ENCODE results near the gene KDM2B. TPM values are rescaled to one million over a fixed set of nuclear protein-coding genes. Genes with fewer than 3 reads are reported as not detected.

The KDM2B gene
- polyA plus RNA-seq, 1 of the 3 experiments (the other 2 are of a cell fraction) = 11.5 TPM

DNA sequence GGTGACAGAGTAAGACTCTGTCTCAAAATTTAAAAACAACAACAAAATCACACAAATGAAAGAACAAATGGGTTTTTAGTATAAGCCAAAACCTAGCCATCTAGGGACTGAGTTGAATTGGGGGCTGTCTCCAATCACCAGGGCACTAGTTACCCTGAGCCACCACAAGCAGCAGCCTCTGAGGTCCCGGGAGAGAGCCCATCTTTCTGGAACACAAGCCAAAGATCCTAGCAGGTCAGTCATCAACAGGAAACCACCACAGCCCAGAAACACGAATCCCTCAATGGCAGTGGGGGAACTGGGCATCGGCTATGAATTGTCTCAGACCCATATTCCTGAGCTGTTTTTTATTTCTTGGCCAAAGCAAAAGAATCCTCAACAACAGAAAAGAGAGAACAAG, 75.3 kb downstream of the KDM2B start:
- H3K4me3 ChIP-seq (ENCODE audit: low read depth in 2 of 2, low read length in 1 of 2) = no peak overlapping the region
- no peaks in the 10 kb centered on the region; a peak in 1 of 4 replicates for H3K4me1 ChIP-seq (ENCODE audit: control insufficient read depth in 1 of 2, insufficient read depth in 2 of 2, low read depth in 1 of 2, low read length in 1 of 2)
- no peak overlapping the region for H3K9ac ChIP-seq
- POLR2A ChIA-PET = no interaction called here
- H3K79me2 ChIP-seq (ENCODE audit: insufficient read depth) = no peaks in the 10 kb centered on the region
- peak overlapping the region in 1 of 2 experiments; percentile 13; a peak in 1 of 4 replicates for H3K27ac ChIP-seq (ENCODE audit: low read depth in 2 of 2, low read length in 1 of 2)
- peak overlapping the region; percentile 14; the same call in 1 of the 2 replicates for H3K4me2 ChIP-seq
- H3K36me3 ChIP-seq (replicated peaks in 1 of 2; ENCODE audit: control insufficient read depth in 1 of 2, insufficient read depth in 2 of 2, low read length in 1 of 2) = no peaks in the 10 kb centered on the region
- no peak overlapping the region for H2AFZ ChIP-seq (ENCODE audit: low read depth)
- H4K20me1 ChIP-seq (ENCODE audit: insufficient read depth) = no peaks in the 10 kb centered on the region
- TF ChIP-seq, protein P1, sequence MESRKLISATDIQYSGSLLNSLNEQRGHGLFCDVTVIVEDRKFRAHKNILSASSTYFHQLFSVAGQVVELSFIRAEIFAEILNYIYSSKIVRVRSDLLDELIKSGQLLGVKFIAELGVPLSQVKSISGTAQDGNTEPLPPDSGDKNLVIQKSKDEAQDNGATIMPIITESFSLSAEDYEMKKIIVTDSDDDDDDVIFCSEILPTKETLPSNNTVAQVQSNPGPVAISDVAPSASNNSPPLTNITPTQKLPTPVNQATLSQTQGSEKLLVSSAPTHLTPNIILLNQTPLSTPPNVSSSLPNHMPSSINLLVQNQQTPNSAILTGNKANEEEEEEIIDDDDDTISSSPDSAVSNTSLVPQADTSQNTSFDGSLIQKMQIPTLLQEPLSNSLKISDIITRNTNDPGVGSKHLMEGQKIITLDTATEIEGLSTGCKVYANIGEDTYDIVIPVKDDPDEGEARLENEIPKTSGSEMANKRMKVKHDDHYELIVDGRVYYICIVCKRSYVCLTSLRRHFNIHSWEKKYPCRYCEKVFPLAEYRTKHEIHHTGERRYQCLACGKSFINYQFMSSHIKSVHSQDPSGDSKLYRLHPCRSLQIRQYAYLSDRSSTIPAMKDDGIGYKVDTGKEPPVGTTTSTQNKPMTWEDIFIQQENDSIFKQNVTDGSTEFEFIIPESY (IDR thresholded peaks at IDR 0.05; ENCODE audit: borderline replicate concordance, low read depth) = no peak
- TF ChIP-seq CHD2 (IDR thresholded peaks at IDR 0.05; ENCODE audit: low read length, partially characterized antibody) = no peak
- no peak for TF ChIP-seq TEAD4 (IDR thresholded peaks at IDR 0.05; ENCODE audit: borderline replicate concordance, insufficient read depth)
- TF ChIP-seq FOSL2 (IDR thresholded peaks at IDR 0.05; ENCODE audit: borderline replicate concordance, low read depth) = no peak
- TF ChIP-seq, protein P2, sequence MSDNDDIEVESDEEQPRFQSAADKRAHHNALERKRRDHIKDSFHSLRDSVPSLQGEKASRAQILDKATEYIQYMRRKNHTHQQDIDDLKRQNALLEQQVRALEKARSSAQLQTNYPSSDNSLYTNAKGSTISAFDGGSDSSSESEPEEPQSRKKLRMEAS (IDR thresholded peaks at IDR 0.05; ENCODE audit: low read depth) = no peak
- TF ChIP-seq FOXJ3 (CRISPR knock-in tag; IDR thresholded peaks at IDR 0.05) = no peak
- TF ChIP-seq EZH2phosphoT487 (IDR thresholded peaks at IDR 0.05; ENCODE audit: borderline replicate concordance, low read depth) = no peak
- no peak for TF ChIP-seq GATA2 (CRISPR knock-in tag; IDR thresholded peaks at IDR 0.05)
- no peak for TF ChIP-seq RCOR1 (IDR thresholded peaks at IDR 0.05; ENCODE audit: low read length)
- TF ChIP-seq TCF12 (IDR thresholded peaks at IDR 0.05) = no peak
- TF ChIP-seq TAF1 (IDR thresholded peaks at IDR 0.05; ENCODE audit: borderline replicate concordance, low read depth, low read length) = no peak
- TF ChIP-seq RXRA (IDR thresholded peaks at IDR 0.05; ENCODE audit: borderline replicate concordance, low read depth) = no peak
- TF ChIP-seq, protein P3, sequence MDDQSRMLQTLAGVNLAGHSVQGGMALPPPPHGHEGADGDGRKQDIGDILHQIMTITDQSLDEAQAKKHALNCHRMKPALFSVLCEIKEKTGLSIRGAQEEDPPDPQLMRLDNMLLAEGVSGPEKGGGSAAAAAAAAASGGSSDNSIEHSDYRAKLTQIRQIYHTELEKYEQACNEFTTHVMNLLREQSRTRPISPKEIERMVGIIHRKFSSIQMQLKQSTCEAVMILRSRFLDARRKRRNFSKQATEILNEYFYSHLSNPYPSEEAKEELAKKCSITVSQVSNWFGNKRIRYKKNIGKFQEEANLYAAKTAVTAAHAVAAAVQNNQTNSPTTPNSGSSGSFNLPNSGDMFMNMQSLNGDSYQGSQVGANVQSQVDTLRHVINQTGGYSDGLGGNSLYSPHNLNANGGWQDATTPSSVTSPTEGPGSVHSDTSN (IDR thresholded peaks at IDR 0.05) = no peak
- TF ChIP-seq SIN3A (IDR thresholded peaks at IDR 0.05; ENCODE audit: borderline replicate concordance, low read depth, low read length) = no peak
- TF ChIP-seq, protein P4, sequence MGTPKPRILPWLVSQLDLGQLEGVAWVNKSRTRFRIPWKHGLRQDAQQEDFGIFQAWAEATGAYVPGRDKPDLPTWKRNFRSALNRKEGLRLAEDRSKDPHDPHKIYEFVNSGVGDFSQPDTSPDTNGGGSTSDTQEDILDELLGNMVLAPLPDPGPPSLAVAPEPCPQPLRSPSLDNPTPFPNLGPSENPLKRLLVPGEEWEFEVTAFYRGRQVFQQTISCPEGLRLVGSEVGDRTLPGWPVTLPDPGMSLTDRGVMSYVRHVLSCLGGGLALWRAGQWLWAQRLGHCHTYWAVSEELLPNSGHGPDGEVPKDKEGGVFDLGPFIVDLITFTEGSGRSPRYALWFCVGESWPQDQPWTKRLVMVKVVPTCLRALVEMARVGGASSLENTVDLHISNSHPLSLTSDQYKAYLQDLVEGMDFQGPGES (IDR thresholded peaks at IDR 0.05; ENCODE audit: low read depth, low read length) = no peak
- TF ChIP-seq, protein P5, sequence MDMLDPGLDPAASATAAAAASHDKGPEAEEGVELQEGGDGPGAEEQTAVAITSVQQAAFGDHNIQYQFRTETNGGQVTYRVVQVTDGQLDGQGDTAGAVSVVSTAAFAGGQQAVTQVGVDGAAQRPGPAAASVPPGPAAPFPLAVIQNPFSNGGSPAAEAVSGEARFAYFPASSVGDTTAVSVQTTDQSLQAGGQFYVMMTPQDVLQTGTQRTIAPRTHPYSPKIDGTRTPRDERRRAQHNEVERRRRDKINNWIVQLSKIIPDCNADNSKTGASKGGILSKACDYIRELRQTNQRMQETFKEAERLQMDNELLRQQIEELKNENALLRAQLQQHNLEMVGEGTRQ (IDR thresholded peaks at IDR 0.05; ENCODE audit: borderline replicate concordance, low read depth, low read length) = no peak
- CTCF ChIA-PET = interaction anchor here (1.1 kb wide), 1 partner anchor 181 kb away, joined by 3 read pairs; no protein-coding TSS in a partner anchor
- DNase-seq = no peak
- peaks cover 5% of the 10 kb centered on the region for H3F3A ChIP-seq (replicated peaks; ENCODE audit: insufficient read depth)
- H3K9me3 ChIP-seq = no peaks in the 10 kb centered on the region
- no peaks in the 10 kb centered on the region for H3K9me2 ChIP-seq
- H3K27me3 ChIP-seq (ENCODE audit: insufficient read depth) = no peaks in the 10 kb centered on the region
- WGBS (ENCODE audit: low lambda C conversion rate) = 70% methylated on average over 3 of the region's 3 CpGs

All from SK-N-SH (cell line).